ENCODE data around the gene SRXN1.
"Not testable (repeated sequence)": the region's sequence is repeated elsewhere in the genome, so short reads cannot be mapped to it uniquely, and the experiment has no call there.

Gene SRXN1

DNA sequence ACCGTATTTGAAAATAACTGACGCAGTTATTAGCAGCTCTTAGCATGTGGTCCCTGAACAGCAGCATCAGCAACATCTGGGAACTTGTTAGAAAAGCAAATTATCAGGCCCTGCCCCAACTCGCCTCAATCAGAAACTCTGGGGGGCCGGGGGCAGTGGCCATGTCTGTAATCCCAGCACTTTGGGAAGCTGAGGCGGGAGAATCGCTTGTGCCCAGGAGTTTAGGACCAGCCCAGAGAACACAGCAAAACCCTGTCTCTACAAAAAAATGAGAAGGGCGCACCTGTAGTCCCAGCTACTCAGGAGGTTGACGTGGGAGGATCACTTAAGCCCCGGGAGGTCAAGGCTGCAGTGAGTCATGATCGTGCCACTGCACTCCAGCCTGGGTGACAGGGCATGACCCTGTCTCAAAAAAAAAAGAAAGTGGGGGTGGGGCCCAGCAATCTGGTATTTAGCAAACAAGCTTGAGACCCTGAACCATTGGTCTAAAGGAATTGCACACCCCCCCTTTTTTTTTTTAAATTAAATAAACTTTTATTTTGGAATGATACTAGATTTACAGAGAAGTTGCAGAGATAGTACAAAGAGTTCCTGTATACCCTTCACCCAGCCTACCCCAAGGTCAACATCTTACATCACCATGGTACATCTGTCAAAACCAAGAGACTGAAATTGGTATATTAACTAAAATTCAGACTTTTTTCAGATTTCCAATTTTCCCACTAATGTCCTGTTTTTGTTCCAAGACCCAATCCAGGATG, 6.7 kb downstream of the SRXN1 start:
- Mint-ChIP-seq H3K27ac (no peak overlapping the region), H3K4me1 (peaks cover 39% of the 10 kb centered on the region)

DNA sequence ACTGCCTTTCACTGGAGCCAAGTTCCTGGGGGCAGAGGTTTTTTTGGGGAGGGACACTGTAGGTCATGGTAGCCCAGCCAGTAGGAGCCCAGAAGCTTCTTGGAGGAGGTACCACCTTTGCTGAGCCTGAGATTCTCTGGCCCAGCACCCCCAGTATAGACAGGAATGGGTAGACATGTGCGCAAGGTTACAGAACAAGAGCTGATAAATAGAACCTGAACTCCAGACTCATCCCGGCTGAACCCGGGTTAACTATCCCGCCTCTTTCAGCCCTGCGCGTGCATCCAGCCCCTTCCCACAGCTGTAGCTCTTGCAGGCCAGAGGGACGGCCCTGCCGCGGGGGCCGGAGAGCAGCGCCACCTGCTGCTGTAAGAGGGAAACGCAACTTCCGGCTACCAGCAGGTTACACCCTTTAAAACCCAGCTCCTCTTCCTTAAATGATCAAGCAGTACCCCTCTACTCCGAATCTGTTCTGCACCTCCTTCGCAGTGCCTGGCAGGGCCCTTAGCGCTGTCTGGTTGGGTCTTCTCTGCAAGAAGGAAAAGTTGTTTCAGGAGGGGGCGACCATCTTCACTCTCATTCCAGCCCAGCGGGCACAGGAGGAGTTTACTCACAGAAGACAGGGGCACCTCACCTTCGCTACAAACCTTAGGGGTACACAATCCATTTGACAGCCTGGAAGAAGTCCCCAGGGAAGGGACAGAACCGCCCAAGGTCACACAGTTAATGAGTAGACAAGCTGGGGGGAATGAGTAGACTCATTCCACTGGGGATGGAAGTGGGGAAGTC, 7.5 kb downstream of the SRXN1 start:
- Mint-ChIP-seq H3K27ac (no peak overlapping the region), H3K4me3 (no peak overlapping the region), H3K27me3 (ENCODE audit: low read depth, poor library complexity) (no peaks in the 10 kb centered on the region), H3K36me3 (ENCODE audit: low read depth) (peaks cover 39% of the 10 kb centered on the region), H3K9me3 (no peaks in the 10 kb centered on the region), H3K4me1 (peaks cover 38% of the 10 kb centered on the region)
- peak; percentile 99 for TF ChIP-seq CTCF (IDR thresholded peaks at IDR 0.05)
- peak; percentile 89 for DNase-seq

More for the DNA sequence above, 6.7 kb downstream of the SRXN1 start:
- no peak overlapping the region for H3K4me3 Mint-ChIP-seq
- H3K36me3 Mint-ChIP-seq (ENCODE audit: low read depth): peaks cover 44% of the 10 kb centered on the region
- TF ChIP-seq CTCF (IDR thresholded peaks at IDR 0.05): no peak
- H3K9me3 Mint-ChIP-seq: no peaks in the 10 kb centered on the region
- DNase-seq: no peak
- H3K27me3 Mint-ChIP-seq (ENCODE audit: low read depth, poor library complexity): no peaks in the 10 kb centered on the region

GRCh38 chr20:644692-645317, 8.2 kb downstream of the SRXN1 start:
- TF ChIP-seq CTCF (IDR thresholded peaks at IDR 0.05): no peak
- Mint-ChIP-seq H3K4me3 (no peak overlapping the region), H3K27ac (no peak overlapping the region), H3K9me3 (no peaks in the 10 kb centered on the region), H3K36me3 (ENCODE audit: low read depth) (peaks cover 32% of the 10 kb centered on the region), H3K4me1 (peaks cover 33% of the 10 kb centered on the region), H3K27me3 (ENCODE audit: low read depth, poor library complexity) (no peaks in the 10 kb centered on the region)
- no peak for DNase-seq

DNA sequence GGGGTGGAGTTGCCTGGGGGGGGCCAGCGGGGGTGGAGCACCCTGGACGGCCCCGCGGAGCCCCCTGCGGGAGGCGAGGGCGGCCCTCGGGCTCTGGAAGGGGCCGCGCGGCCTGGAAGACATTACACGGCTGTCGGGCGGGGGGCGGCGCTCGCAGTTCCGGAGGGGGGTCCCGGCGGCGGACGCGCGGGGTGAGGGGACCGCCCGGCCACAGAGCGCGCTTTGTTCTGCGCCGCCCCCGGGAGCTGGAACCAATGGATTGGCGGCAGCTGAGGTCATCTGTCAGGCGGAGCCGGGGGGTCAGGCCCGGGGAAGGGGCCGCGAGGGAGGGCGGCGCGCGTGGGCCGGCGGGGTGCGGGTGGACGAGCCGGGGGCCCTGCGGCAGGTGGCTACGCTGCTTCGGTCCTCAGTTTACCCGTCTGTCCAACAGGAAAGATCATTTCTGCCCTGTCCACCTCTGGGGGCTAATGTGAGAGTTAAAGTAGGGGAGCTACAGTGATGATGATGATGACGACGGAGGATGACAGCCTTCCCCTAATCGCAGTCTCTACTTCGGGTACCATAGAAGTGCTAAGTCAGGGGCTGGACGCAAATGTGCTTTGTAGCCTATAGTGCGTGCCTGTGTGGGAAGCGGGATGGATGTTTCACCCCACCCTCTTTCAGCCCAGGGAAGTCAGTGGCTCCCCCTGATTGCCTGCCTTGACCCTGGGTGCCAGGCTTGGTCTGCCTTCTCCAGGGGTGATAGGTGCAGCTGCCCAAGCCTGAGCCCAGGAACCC, 10.4 kb downstream of the SRXN1 start:
- H3K36me3 Mint-ChIP-seq (ENCODE audit: low read depth): peaks cover 9% of the 10 kb centered on the region
- peak; percentile 71 for DNase-seq
- peak overlapping the region; percentile 68 for H3K4me3 Mint-ChIP-seq
- peaks cover 3% of the 10 kb centered on the region for H3K27me3 Mint-ChIP-seq (ENCODE audit: low read depth, poor library complexity)
- peak overlapping the region; percentile 19 for H3K27ac Mint-ChIP-seq
- H3K4me1 Mint-ChIP-seq: peaks cover 32% of the 10 kb centered on the region
- TF ChIP-seq CTCF (IDR thresholded peaks at IDR 0.05): no peak
- H3K9me3 Mint-ChIP-seq: no peaks in the 10 kb centered on the region

DNA sequence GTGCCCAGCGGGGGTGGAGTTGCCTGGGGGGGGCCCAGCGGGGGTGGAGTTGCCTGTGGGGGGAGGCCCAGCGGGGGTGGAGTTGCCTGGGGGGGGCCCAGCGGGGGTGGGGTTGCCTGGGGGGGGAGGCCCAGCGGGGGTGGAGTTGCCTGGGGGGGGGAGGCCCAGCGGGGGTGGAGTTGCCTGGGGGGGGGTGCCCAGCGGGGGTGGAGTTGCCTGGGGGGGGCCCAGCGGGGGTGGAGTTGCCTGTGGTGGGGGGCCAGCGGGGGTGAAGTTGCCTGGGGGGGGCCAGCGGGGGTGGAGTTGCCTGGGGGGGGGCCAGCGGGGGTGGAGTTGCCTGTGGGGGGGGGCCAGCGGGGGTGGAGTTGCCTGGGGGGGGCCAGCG, 11.0 kb downstream of the SRXN1 start:
- H3K9me3 Mint-ChIP-seq; H3K27ac Mint-ChIP-seq; DNase-seq; H3K27me3 Mint-ChIP-seq (ENCODE audit: low read depth, poor library complexity); H3K4me3 Mint-ChIP-seq; H3K36me3 Mint-ChIP-seq (ENCODE audit: low read depth): not testable (repeated sequence)
- peaks cover 32% of the 10 kb centered on the region for H3K4me1 Mint-ChIP-seq

DNA sequence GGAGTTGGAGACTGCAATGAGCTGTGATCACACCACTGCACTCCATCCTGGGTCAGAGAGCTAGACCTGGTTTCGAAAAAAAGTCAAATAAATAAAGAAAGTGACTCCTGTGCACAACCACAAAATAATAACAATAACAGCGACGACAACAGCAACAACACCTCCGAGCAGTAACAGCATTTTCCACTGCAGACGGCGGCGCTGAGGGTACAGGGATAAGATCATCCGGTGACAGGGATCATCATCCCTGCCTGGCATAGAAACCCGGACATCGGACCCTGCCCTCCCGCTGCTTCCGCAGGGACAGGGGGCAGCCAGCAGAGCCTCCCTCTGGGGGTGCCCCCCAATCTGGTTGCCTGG, 11.5 kb downstream of the SRXN1 start:
- no peak for TF ChIP-seq CTCF (IDR thresholded peaks at IDR 0.05)
- Mint-ChIP-seq H3K4me3 (peak overlapping the region; percentile 77), H3K36me3 (ENCODE audit: low read depth) (no peaks in the 10 kb centered on the region), H3K27me3 (ENCODE audit: low read depth, poor library complexity) (peaks cover 3% of the 10 kb centered on the region), H3K9me3 (no peaks in the 10 kb centered on the region), H3K4me1 (peaks cover 29% of the 10 kb centered on the region), H3K27ac (peak overlapping the region; percentile 98)
- peak; percentile 45 for DNase-seq
